ENCODE results near the gene COL6A3.
"Not testable (repeated sequence)": the region's sequence is repeated elsewhere in the genome, so short reads cannot be mapped to it uniquely, and the experiment has no call there.

Gene COL6A3

GRCh38 chr2:237418300-237418699 lies 4.3 kb upstream of the COL6A3 start:
- peak; percentile 15 for DNase-seq (ENCODE audit: low spot score)

- no peak for DNase-seq (ENCODE audit: low spot score)
These were observed 782 bp downstream of the COL6A3 start for GRCh38 chr2:237412988-237413776.

GRCh38 chr2:237412646-237412987 lies 1.3 kb downstream of the COL6A3 start:
- DNase-seq (ENCODE audit: low spot score) = no peak

GRCh38 chr2:237411683-237412423 lies 2.1 kb downstream of the COL6A3 start:
- DNase-seq (ENCODE audit: low spot score) = peak; percentile 55

- DNase-seq (ENCODE audit: low spot score) = no peak
These were observed 2.8 kb downstream of the COL6A3 start for GRCh38 chr2:237411092-237411601.

- not testable (repeated sequence) for DNase-seq (ENCODE audit: low spot score)
These were observed 4.7 kb downstream of the COL6A3 start for GRCh38 chr2:237409263-237409662.

- DNase-seq (ENCODE audit: low spot score) = peak; percentile 78
These were observed 5.5 kb downstream of the COL6A3 start for GRCh38 chr2:237408335-237409000.

GRCh38 chr2:237407700-237408099 lies 6.3 kb downstream of the COL6A3 start:
- no peak for DNase-seq (ENCODE audit: low spot score)

- no peak for DNase-seq (ENCODE audit: low spot score)
These were observed 7.5 kb downstream of the COL6A3 start for GRCh38 chr2:237406371-237406895.

- DNase-seq (ENCODE audit: low spot score) = no peak
These were observed 8.4 kb downstream of the COL6A3 start for GRCh38 chr2:237405605-237406004.

- no peak for DNase-seq (ENCODE audit: low spot score)
These were observed 8.9 kb downstream of the COL6A3 start for GRCh38 chr2:237405006-237405559.

GRCh38 chr2:237404413-237404812 lies 9.6 kb downstream of the COL6A3 start:
- DNase-seq (ENCODE audit: low spot score) = no peak

- peak; percentile 29 for DNase-seq (ENCODE audit: low spot score)
These were observed 10.7 kb downstream of the COL6A3 start for GRCh38 chr2:237403024-237403882.

GRCh38 chr2:237400199-237400598 lies 13.8 kb downstream of the COL6A3 start:
- no peak for DNase-seq (ENCODE audit: low spot score)

GRCh38 chr2:237397072-237397471 lies 16.9 kb downstream of the COL6A3 start:
- no peak for DNase-seq (ENCODE audit: low spot score)

- no peak for DNase-seq (ENCODE audit: low spot score)
These were observed 20.4 kb downstream of the COL6A3 start for GRCh38 chr2:237393523-237393922.

- DNase-seq (ENCODE audit: low spot score) = no peak
These were observed 21.8 kb downstream of the COL6A3 start for GRCh38 chr2:237392186-237392585.

- peak; percentile 29 for DNase-seq (ENCODE audit: low spot score)
These were observed 22.8 kb downstream of the COL6A3 start for GRCh38 chr2:237391140-237391539.

- DNase-seq (ENCODE audit: low spot score) = no peak
These were observed 23.7 kb downstream of the COL6A3 start for GRCh38 chr2:237390235-237390634.

GRCh38 chr2:237389831-237390230 lies 24.1 kb downstream of the COL6A3 start:
- peak; percentile 44 for DNase-seq (ENCODE audit: low spot score)

- DNase-seq (ENCODE audit: low spot score) = no peak
These were observed 25.9 kb downstream of the COL6A3 start for GRCh38 chr2:237388036-237388435.
